Thoracic aorta (tissue), 2 donors: Measurements from ENCODE around the gene TRIM33. TPM values are rescaled to one million over a fixed set of nuclear protein-coding genes. Genes with fewer than 3 reads are reported as not detected.

Experiments
- ATAC-seq: fragments of 150-250 bp; one replicate; pipeline ENCODE4 v1.8.0; 2017; ENCODE audit warnings: low read depth; ENCODE audit not compliant: insufficient number of reproducible peaks, low FRiP score
- DNase-seq: peaks from one replicate; pipeline ENCODE4 v3.0.0-alpha.2; 2020; ENCODE audit warnings: low spot score
- H3K27ac ChIP-seq, 2 donors: fragments of 200-600 bp; sonication (generic); 1 replicate in 1 of 2; 2 replicates in 1 of 2; pipeline ENCODE4 v1.5.1; 2016; ENCODE audit warnings: mild to moderate bottlenecking in 2 of 2, moderate library complexity in 2 of 2
- H3K27me3 ChIP-seq: fragments of 200-600 bp; sonication (generic); replicated peaks from 2 replicates; pipeline ENCODE4 v1.6.0; 2016; ENCODE audit warnings: mild to moderate bottlenecking; ENCODE audit not compliant: insufficient read depth
- H3K36me3 ChIP-seq: fragments of 200-600 bp; sonication (generic); one replicate; pipeline ENCODE4 v1.5.1; 2016
- H3K4me1 ChIP-seq, 2 donors: fragments of 200-600 bp; sonication (generic); 1 replicate in 1 of 2; 2 replicates in 1 of 2; pipeline versions ENCODE4 v1.5.1 to v1.6.0; 2016; ENCODE audit warnings: low read depth in 2 of 2, mild to moderate bottlenecking in 1 of 2; ENCODE audit not compliant: control insufficient read depth in 1 of 2
- H3K4me3 ChIP-seq: fragments of 200-600 bp; sonication (generic); 2 replicates; pipeline ENCODE4 v1.5.1; 2016; ENCODE audit warnings: mild to moderate bottlenecking
- H3K9me3 ChIP-seq: fragments of 200-600 bp; sonication (generic); 2 replicates; pipeline ENCODE4 v1.5.1; 2016
- CTCF ChIP-seq: fragments of 200-600 bp; sonication (generic); IDR thresholded peaks from one replicate; pipeline ENCODE4 v1.5.1; 2019; ENCODE audit warnings: antibody characterized with exemption
- total RNA-seq, 2 donors: library from RNA; depleted of rRNA; stranded (reverse); fragments of >200 nt; gene quantifications; one replicate each; pipeline versions ENCODE4 v1.1.0 to v1.2.3, GENCODE V29; 2016

TRIM33 gene
- total RNA-seq, 2 donors from 2014 or later, result 29.4 to 61.2 TPM

- no peaks in the 10 kb centered on the region for H3K9me3 ChIP-seq
- TF ChIP-seq CTCF, result no peak
- H3K4me1 ChIP-seq, result peaks cover 16 to 28% of the 10 kb centered on the region in 2 donors
- no peaks in the 10 kb centered on the region for H3K27me3 ChIP-seq
- H3K4me3 ChIP-seq, result no peak overlapping the region
- H3K27ac ChIP-seq, result no peak overlapping the region
- H3K36me3 ChIP-seq, result no peaks in the 10 kb centered on the region
- DNase-seq (no peak), ATAC-seq (no peak)
Measured at GRCh38 chr1:114470681-114471080, 40.3 kb downstream of the TRIM33 start.

GRCh38 chr1:114468710-114469468 is 42.1 kb downstream of the TRIM33 start:
- H3K36me3 ChIP-seq, result no peaks in the 10 kb centered on the region
- H3K4me1 ChIP-seq, result peaks cover 15 to 24% of the 10 kb centered on the region in 2 donors
- no peaks in the 10 kb centered on the region for H3K27me3 ChIP-seq
- no peak overlapping the region for H3K27ac ChIP-seq
- H3K9me3 ChIP-seq, result no peaks in the 10 kb centered on the region
- TF ChIP-seq CTCF, result no peak
- H3K4me3 ChIP-seq, result no peak overlapping the region
- DNase-seq, result no peak
- ATAC-seq, result no peak

GRCh38 chr1:114468047-114468446 is 43.0 kb downstream of the TRIM33 start:
- Histone ChIP-seq H3K27me3 (no peaks in the 10 kb centered on the region), H3K4me3 (no peak overlapping the region), H3K9me3 (no peaks in the 10 kb centered on the region), H3K36me3 (no peaks in the 10 kb centered on the region), H3K4me1 (peaks cover 15 to 24% of the 10 kb centered on the region in 2 donors), H3K27ac (no peak overlapping the region)
- no peak for ATAC-seq
- TF ChIP-seq CTCF, result no peak
- DNase-seq, result no peak

- Histone ChIP-seq H3K9me3 (no peaks in the 10 kb centered on the region), H3K27ac (no peak overlapping the region), H3K4me1 (peaks cover 15 to 24% of the 10 kb centered on the region in 2 donors), H3K36me3 (no peaks in the 10 kb centered on the region), H3K27me3 (no peaks in the 10 kb centered on the region), H3K4me3 (no peak overlapping the region)
- no peak for TF ChIP-seq CTCF
- ATAC-seq (no peak), DNase-seq (no peak)
Measured at GRCh38 chr1:114467491-114467890, 43.5 kb downstream of the TRIM33 start.

- no peak for TF ChIP-seq CTCF
- no peak overlapping the region for H3K4me3 ChIP-seq
- no peak for ATAC-seq
Measured at GRCh38 chr1:114466334-114467014, 44.5 kb downstream of the TRIM33 start.

More at GRCh38 chr1:114466334-114467014, 44.5 kb downstream of the TRIM33 start:
- no peaks in the 10 kb centered on the region for H3K36me3 ChIP-seq
- no peak for DNase-seq
- H3K27me3 ChIP-seq, result no peaks in the 10 kb centered on the region
- H3K4me1 ChIP-seq, result peaks cover 15 to 24% of the 10 kb centered on the region in 2 donors
- H3K9me3 ChIP-seq, result no peaks in the 10 kb centered on the region
- no peak overlapping the region for H3K27ac ChIP-seq
